Activated naive CD4-positive, alpha-beta T cell treated with anti-CD3 and anti-CD28 coated beads, Interleukin-2, amount 50 U/mL, for 24 hours (primary cell): Measurements from ENCODE around the gene ARGLU1.
A peak's percentile ranks its signal among the peaks of the same experiment; 100 is the strongest.

Source experiments
- H3K27ac Mint-ChIP-seq: one replicate; pipeline ENCODE4 v1.8.0; 2021; ENCODE audit warnings: mild to moderate bottlenecking, mixed read lengths
- H3K27me3 Mint-ChIP-seq: one replicate; pipeline ENCODE4 v1.8.0; 2021; ENCODE audit warnings: mixed read lengths
- H3K36me3 Mint-ChIP-seq: one replicate; pipeline ENCODE4 v1.8.0; 2021; ENCODE audit warnings: mixed read lengths
- H3K4me1 Mint-ChIP-seq: one replicate; pipeline ENCODE4 v1.8.0; 2021; ENCODE audit warnings: mixed read lengths
- H3K4me3 Mint-ChIP-seq: one replicate; pipeline ENCODE4 v1.8.0; 2021; ENCODE audit warnings: mild to moderate bottlenecking, mixed read lengths
- H3K9me3 Mint-ChIP-seq: one replicate; pipeline ENCODE4 v1.8.0; 2021; ENCODE audit warnings: mixed read lengths

The ARGLU1 gene

DNA sequence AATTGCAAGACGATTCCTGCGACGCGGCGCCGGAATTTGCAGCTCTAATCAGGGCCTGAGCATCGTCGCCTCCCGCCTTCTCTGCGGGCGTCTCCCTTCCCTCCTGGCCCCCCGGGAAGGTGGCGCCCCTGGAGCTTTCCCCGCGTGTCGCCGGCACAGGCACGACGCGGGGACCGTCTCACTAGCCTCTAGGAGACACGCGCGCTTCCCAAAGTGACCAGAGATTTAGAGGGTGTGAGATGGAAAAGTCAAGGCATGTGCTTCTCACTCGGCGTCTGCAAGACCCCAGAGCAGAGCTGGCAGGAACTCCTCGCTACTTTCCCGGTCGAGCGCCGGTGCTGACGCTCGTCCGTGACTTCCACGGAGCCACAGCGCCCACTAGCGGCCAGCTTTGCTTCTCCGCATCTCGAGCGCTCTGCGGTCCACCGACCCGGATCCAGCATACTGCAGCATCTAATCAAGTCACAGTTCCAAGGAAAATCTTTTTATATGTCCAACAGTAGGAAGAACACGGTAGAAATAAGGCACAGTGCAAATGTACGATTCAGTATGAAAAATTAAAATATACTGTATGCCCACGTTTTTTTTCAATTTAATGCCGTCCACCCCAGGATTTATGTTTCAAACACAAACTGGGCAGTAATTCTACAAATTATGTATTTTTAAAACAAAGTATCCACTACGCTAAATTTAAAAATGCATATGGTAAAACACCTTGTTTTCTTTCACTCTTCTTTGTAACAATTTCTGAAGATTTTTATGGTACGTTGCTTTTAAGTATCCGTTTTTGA is 31.5 kb downstream of the ARGLU1 start:
- peak overlapping the region; percentile 30 for H3K27ac Mint-ChIP-seq
- H3K27me3 Mint-ChIP-seq: peaks cover 18% of the 10 kb centered on the region
- H3K9me3 Mint-ChIP-seq: no peaks in the 10 kb centered on the region
- H3K36me3 Mint-ChIP-seq: peaks cover 3% of the 10 kb centered on the region
- H3K4me3 Mint-ChIP-seq: peak overlapping the region; percentile 92
- peaks cover 20% of the 10 kb centered on the region for H3K4me1 Mint-ChIP-seq

GRCh38 chr13:106535552-106536243 is 32.2 kb downstream of the ARGLU1 start, which contains the start of gene EFNB2:
Gene EFNB2, minus strand, starts transcription at chr13:106535662. Its CDS starts 698 bp downstream, at chr13:106534964.
- Mint-ChIP-seq H3K27me3 (peaks cover 18% of the 10 kb centered on the region), H3K4me3 (peak within 1 kb of the TSS; percentile 92), H3K9me3 (no peaks in the 10 kb centered on the region), H3K36me3 (no peaks in the 10 kb centered on the region), H3K4me1 (peaks cover 20% of the 10 kb centered on the region), H3K27ac (peak within 1 kb of the TSS; percentile 30)

DNA sequence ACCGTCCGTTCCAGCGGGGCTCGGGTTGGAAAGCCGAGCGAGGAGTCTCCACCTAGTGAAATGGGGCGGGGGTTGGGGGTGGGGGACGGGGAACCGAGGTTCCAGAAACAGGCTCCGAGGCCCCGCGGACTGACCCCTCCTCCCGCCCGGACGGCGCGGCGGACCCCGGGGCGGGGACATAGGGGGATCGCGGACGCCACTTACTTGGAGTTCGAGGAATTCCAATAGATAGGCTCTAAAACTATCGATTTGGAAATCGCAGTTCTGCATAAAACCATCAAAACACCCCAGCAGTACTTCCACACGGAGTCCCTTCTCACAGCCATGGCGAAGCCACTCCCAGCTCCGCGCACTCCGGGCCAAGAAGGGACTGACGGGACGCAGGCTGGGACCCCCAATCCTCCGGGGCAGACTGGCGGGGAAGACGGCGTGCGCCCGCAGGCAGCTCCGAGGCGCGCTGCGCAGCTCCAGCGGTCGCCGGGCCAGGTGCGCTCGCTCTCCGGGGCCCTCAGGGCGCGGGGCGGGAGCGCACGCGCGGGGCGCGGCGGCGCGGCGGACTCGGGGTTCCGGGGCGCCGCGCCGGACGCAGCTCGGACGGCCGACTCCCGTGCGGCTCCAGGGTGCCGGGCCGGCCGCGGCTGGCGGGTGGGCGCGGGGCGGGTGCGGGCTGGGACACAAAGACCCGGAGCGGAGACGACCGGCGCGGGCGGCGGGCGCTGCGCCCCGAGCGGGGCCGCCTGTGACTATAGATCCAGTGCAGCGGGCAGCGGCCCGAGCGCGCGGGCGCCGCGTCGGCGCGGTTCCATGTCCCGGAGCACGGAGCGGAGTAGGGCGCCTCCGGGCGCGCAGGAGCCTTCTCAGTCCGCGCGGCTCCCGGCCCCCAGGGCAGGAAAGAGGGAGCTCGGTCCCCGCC is 33.0 kb downstream of the ARGLU1 start:
- Mint-ChIP-seq H3K27ac (no peak overlapping the region), H3K36me3 (no peaks in the 10 kb centered on the region), H3K4me1 (peaks cover 20% of the 10 kb centered on the region), H3K4me3 (peak overlapping the region; percentile 84), H3K27me3 (peaks cover 20% of the 10 kb centered on the region), H3K9me3 (no peaks in the 10 kb centered on the region)

GRCh38 chr13:106533943-106534638 is 33.8 kb downstream of the ARGLU1 start:
- Mint-ChIP-seq H3K4me3 (peak overlapping the region; percentile 57), H3K27me3 (peaks cover 24% of the 10 kb centered on the region)

DNA sequence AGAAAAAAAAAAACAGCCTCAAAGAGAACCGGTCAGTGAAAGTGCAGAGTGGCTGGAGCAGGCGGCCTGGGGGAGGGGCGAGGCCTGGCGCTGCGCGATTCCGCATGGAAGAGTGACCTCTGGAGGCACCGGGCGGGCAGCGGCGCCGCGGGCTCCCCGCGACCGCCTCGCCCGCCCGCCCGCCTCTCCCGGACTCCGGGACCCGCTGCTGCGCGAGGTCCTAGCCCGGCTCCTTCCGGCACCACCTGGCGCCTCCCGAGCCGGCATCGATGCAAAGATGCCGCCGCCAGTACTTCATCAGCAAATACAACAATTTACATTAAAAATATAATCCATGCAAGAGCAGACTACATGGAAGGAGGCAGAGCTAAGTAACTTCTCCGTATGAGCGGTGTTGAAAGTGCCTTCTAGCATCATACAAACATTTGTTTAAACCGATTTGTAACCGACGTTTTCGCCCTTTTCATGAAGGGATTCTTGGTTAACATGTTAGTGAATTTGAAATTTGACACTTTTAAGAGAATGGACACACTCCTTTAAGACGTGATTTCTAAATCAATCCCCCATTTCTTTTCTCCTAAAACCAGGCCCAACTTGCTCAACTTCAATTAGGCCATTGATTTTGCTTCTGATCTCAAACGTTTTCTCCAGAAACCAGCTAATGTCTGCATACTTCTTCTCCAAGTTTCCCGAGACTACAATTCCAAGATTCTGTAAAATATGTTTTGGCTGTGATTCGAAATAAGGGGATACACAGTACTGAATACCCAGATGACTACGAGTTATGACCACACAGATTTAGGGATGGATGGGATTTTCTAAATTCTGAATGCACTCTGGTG is 34.6 kb downstream of the ARGLU1 start:
- H3K27me3 Mint-ChIP-seq: peaks cover 27% of the 10 kb centered on the region
- no peak overlapping the region for H3K27ac Mint-ChIP-seq
- no peaks in the 10 kb centered on the region for H3K9me3 Mint-ChIP-seq

More at GRCh38 chr13:106533943-106534638, 33.8 kb downstream of the ARGLU1 start:
- Mint-ChIP-seq H3K27ac (no peak overlapping the region), H3K36me3 (no peaks in the 10 kb centered on the region), H3K9me3 (no peaks in the 10 kb centered on the region), H3K4me1 (peaks cover 20% of the 10 kb centered on the region)

GRCh38 chr13:106532111-106532929 is 35.6 kb downstream of the ARGLU1 start:
- Mint-ChIP-seq H3K4me3 (peak overlapping the region; percentile 71), H3K36me3 (no peaks in the 10 kb centered on the region), H3K27me3 (peaks cover 30% of the 10 kb centered on the region), H3K4me1 (peaks cover 20% of the 10 kb centered on the region), H3K27ac (no peak overlapping the region), H3K9me3 (no peaks in the 10 kb centered on the region)

More for the DNA sequence above, 34.6 kb downstream of the ARGLU1 start:
- H3K4me1 Mint-ChIP-seq: peaks cover 20% of the 10 kb centered on the region
- peak overlapping the region; percentile 71 for H3K4me3 Mint-ChIP-seq
- H3K36me3 Mint-ChIP-seq: no peaks in the 10 kb centered on the region

- peaks cover 34% of the 10 kb centered on the region for H3K27me3 Mint-ChIP-seq
- peaks cover 13% of the 10 kb centered on the region for H3K4me1 Mint-ChIP-seq
- no peak overlapping the region for H3K4me3 Mint-ChIP-seq
- H3K9me3 Mint-ChIP-seq: no peaks in the 10 kb centered on the region
- no peaks in the 10 kb centered on the region for H3K36me3 Mint-ChIP-seq
- no peak overlapping the region for H3K27ac Mint-ChIP-seq
Measured at GRCh38 chr13:106530980-106531481, 36.9 kb downstream of the ARGLU1 start.

- Mint-ChIP-seq H3K4me3 (no peak overlapping the region), H3K27me3 (peaks cover 34% of the 10 kb centered on the region), H3K27ac (no peak overlapping the region), H3K4me1 (peaks cover 13% of the 10 kb centered on the region), H3K9me3 (no peaks in the 10 kb centered on the region), H3K36me3 (no peaks in the 10 kb centered on the region)
Measured at GRCh38 chr13:106530171-106530851, 37.6 kb downstream of the ARGLU1 start.

- Mint-ChIP-seq H3K4me3 (no peak overlapping the region), H3K27me3 (peaks cover 34% of the 10 kb centered on the region), H3K9me3 (no peaks in the 10 kb centered on the region), H3K27ac (no peak overlapping the region), H3K4me1 (peaks cover 13% of the 10 kb centered on the region), H3K36me3 (no peaks in the 10 kb centered on the region)
Measured at GRCh38 chr13:106529415-106530170, 38.3 kb downstream of the ARGLU1 start.

DNA sequence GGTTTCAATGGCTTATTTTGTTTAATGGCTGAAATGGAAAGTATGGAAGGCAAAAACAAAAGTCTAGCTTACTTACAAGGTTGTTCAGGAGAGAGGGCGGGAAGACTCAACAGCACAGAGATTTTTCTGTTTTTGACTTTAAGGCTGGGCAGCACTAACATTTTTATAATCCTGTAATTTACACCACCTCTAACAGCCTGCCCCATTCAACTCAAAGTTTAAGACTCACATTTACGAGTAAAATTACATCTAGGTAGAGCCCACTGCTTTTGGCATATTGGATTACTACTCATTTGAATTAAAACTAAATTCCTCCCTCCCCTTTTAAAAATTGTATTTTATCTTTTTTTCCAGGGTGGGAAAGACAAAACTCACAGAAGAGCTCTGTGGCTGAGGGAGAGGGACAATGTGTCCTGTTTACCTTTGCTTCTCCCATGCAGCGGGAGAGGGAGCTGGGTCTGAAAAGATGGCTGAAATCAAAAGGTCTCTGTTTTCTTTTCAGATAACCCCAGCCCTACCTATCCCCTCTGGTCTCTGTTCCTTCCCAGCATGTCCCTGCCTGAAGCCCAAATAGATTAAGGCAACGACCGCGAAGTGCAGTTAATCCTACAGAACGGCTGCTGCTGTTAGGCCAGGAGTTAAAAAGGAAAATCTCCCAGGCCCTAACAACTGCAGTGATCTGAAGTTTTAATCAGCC is 39.1 kb downstream of the ARGLU1 start:
- Mint-ChIP-seq H3K9me3 (no peaks in the 10 kb centered on the region), H3K27me3 (peaks cover 32% of the 10 kb centered on the region), H3K36me3 (no peaks in the 10 kb centered on the region), H3K4me1 (peaks cover 13% of the 10 kb centered on the region), H3K27ac (no peak overlapping the region), H3K4me3 (no peak overlapping the region)

DNA sequence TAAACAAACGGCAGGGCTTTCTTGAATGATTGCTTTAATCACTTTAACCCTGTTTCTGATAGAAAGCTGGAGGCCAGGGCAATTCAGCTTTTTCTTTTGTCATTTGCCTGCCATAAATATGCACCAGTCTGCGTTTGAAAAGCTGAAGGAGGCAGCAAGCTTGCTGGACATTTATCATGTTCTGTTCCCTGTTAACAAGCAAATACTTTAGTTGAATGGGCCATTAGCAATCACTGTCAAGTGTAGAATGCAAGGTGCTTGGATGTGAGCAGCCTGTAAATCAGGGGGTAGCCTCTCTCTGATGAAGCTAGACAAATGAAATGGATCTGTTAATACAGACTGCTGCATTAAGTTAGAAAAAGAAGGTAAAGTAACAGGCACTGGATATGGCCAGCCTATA is 40.1 kb downstream of the ARGLU1 start:
- Mint-ChIP-seq H3K27me3 (peaks cover 26% of the 10 kb centered on the region), H3K4me1 (peaks cover 3% of the 10 kb centered on the region), H3K27ac (no peak overlapping the region), H3K4me3 (no peak overlapping the region), H3K36me3 (no peaks in the 10 kb centered on the region), H3K9me3 (no peaks in the 10 kb centered on the region)

DNA sequence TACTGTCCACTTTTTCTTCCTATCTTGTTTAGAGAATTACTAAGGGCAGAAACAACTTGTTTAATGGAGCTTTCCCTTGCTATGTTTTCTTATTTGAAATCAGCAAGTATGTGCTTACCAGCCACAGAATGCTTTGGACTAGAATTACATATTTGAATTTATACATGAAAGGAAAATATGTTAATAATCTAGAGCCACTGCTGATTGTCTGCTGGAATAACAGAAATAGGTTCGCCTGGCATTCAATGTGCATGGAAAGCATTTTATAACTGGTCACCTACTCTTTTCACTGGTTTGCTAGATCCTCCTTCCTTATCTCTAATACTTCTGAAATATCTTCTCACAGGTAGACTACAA is 40.5 kb downstream of the ARGLU1 start:
- no peaks in the 10 kb centered on the region for H3K4me1 Mint-ChIP-seq
- peaks cover 22% of the 10 kb centered on the region for H3K27me3 Mint-ChIP-seq
- H3K4me3 Mint-ChIP-seq: no peak overlapping the region
- no peak overlapping the region for H3K27ac Mint-ChIP-seq
- H3K9me3 Mint-ChIP-seq: no peaks in the 10 kb centered on the region
- H3K36me3 Mint-ChIP-seq: no peaks in the 10 kb centered on the region
